Heart left ventricle (tissue), 13 donors: ENCODE data around the gene CHRNA3.

Source experiments
- CTCF ChIP-seq, 12 donors: fragments of 200-600 bp; sonication (generic) in 4 of 12; IDR thresholded peaks; one replicate each; pipeline versions ENCODE4 v1.5.0 to v1.8.0; 2018 to 2022; ENCODE audit warnings: antibody characterized with exemption in 12 of 12, mild to moderate bottlenecking in 5 of 12
- POLR2A ChIP-seq, 2 donors: fragments of 450-650 bp; IDR thresholded peaks; one replicate each; pipeline ENCODE4 v1.6.1; 2017; ENCODE audit warnings: antibody characterized with exemption in 2 of 2, mild to moderate bottlenecking in 2 of 2, moderate library complexity in 2 of 2
- donor health status: ischemic (EF 13 %, LVEDD 7.1; RV severe dilation, severe dysfunction).
- donor health status: DM: no; HTN: yes; CAD: no.
- donor health status: DM: no; HTN: no; CAD: no.
- donor health status: ischemic (EF 25% LVEDD 6.9; RV normal size, moderate dysfunction).
- donor health status: ischemic (EF 25% LVEDD 5.7; RV mildly dilated, moderate dysfunction).
- donor health status: ischemic (EF 35%, LVEDD 5.7; RV mildly dilated, moderate dysfunction).
- donor health status: nonischemic (EF 11% LVEDD 7.7; RV severe dilation, severe dysfunction).
- donor health status: DM: yes; HTN: yes; CAD: no.
- donor health status: PGD.
- donor health status: ischemic (EF 29% LVEDD 5.4; RV normal size, mild dysfunction).
- donor health status: nonischemic (EF 23%, LVEDD 6.1; RV moderate dilation, normal function).

GRCh38 chr15:78662028-78662427 is 41.2 kb upstream of the CHRNA3 start:
- TF ChIP-seq CTCF (IDR thresholded peaks at IDR 0.05) (no peak), POLR2A (IDR thresholded peaks at IDR 0.05) (no peak)
